Esophagus muscularis mucosa (tissue), 4 donors: ENCODE measurements around the gene CD180.

Experiments used
- CTCF ChIP-seq, 3 experiments: fragments of 200-600 bp in 2 of 3; fragments of 450-650 bp in 1 of 3; sonication (generic) in 2 of 3; IDR thresholded peaks; one replicate each; pipeline ENCODE4 v1.5.1; 2017 to 2019; ENCODE audit warnings: antibody characterized with exemption in 3 of 3, mild to moderate bottlenecking in 2 of 3, moderate library complexity in 1 of 3
- EP300 ChIP-seq: sonication (generic); formaldehyde crosslinking; IDR thresholded peaks from one replicate; pipeline ENCODE4 v1.6.1; 2017; ENCODE audit warnings: antibody characterized with exemption
- POLR2A ChIP-seq: fragments of 450-650 bp; IDR thresholded peaks from one replicate; pipeline ENCODE4 v1.6.1; 2017; ENCODE audit warnings: antibody characterized with exemption, moderate library complexity, mild to moderate bottlenecking, low read depth
- POLR2AphosphoS5 ChIP-seq, 2 donors: sonication (generic); formaldehyde crosslinking; IDR thresholded peaks; one replicate each; pipeline ENCODE4 v1.6.1; 2017; ENCODE audit warnings: antibody characterized with exemption in 2 of 2

GRCh38 chr5:67199859-67200258, 3.3 kb upstream of the CD180 start:
- TF ChIP-seq CTCF (IDR thresholded peaks at IDR 0.05) (no peak), POLR2A (no peak), POLR2AphosphoS5 (IDR thresholded peaks at IDR 0.05) (no peak), EP300 (no peak)
